HepG2 (cell line): ENCODE data around the gene NOXA1. TPM values are rescaled to one million over a fixed set of nuclear protein-coding genes. Genes with fewer than 3 reads are reported as not detected.

Source experiments
- GATA4 ChIP-seq: sonication (generic); IDR thresholded peaks from 2 replicates; pipeline ENCODE4 v1.6.1; 2016; ENCODE audit warnings: antibody characterized with exemption, low read depth, borderline replicate concordance
- GPN1 ChIP-seq: sonication (generic); formaldehyde crosslinking; IDR thresholded peaks from 2 replicates; pipeline ENCODE4 v1.5.1; 2020; ENCODE audit warnings: missing genetic modification reagents, borderline replicate concordance
- HIVEP1 ChIP-seq: sonication (generic); formaldehyde crosslinking; IDR thresholded peaks from 2 replicates; pipeline ENCODE4 v1.4.0; 2020; ENCODE audit warnings: mild to moderate bottlenecking, missing genetic modification reagents
- HMGA1 ChIP-seq: sonication (generic); formaldehyde crosslinking; conservative IDR thresholded peaks from 2 replicates; pipeline ENCODE4 v1.4.0; 2020; ENCODE audit warnings: missing genetic modification reagents
- HNF4G ChIP-seq, 2 experiments: sonication (generic) in 1 of 2; formaldehyde crosslinking in 1 of 2; IDR thresholded peaks; 2 replicates each; pipeline versions ENCODE4 v1.4.0 to v1.6.1; 2011 to 2020; ENCODE audit warnings: borderline replicate concordance in 2 of 2, low read depth in 2 of 2, mild to moderate bottlenecking in 2 of 2, low read length in 1 of 2, missing genetic modification reagents in 1 of 2, moderate library complexity in 1 of 2
- KDM2A ChIP-seq: sonication (generic); formaldehyde crosslinking; IDR thresholded peaks from 2 replicates; pipeline ENCODE4 v1.4.0; 2020; ENCODE audit warnings: low read depth, missing genetic modification reagents, borderline replicate concordance
- MTF2 ChIP-seq: sonication (generic); formaldehyde crosslinking; IDR thresholded peaks from 2 replicates; pipeline ENCODE4 v1.5.0; 2020; ENCODE audit warnings: missing genetic modification reagents, borderline replicate concordance
- NCOA1 ChIP-seq: sonication (generic); formaldehyde crosslinking; IDR thresholded peaks from 2 replicates; pipeline ENCODE4 v1.9.0; 2021; ENCODE audit warnings: missing genetic modification reagents
- NFE2L1 ChIP-seq: sonication (generic); formaldehyde crosslinking; IDR thresholded peaks from 2 replicates; pipeline ENCODE4 v1.4.0; 2020; ENCODE audit warnings: missing genetic modification reagents, mild to moderate bottlenecking, borderline replicate concordance
- PHF20 ChIP-seq: sonication (generic); formaldehyde crosslinking; IDR thresholded peaks from 2 replicates; pipeline ENCODE4 v1.5.0; 2020; ENCODE audit warnings: mild to moderate bottlenecking, missing genetic modification reagents
- PRDM10 ChIP-seq: sonication (generic); formaldehyde crosslinking; IDR thresholded peaks from 2 replicates; pipeline ENCODE4 v1.4.0; 2020; ENCODE audit warnings: low read depth, missing genetic modification reagents
- RFX3 ChIP-seq: IDR thresholded peaks from 2 replicates; pipeline ENCODE4 v1.6.1; 2016; ENCODE audit warnings: missing biosample characterization, missing genetic modification reagents
- ZNF350 ChIP-seq: sonication (generic); formaldehyde crosslinking; IDR thresholded peaks from 2 replicates; pipeline ENCODE4 v1.4.0; 2020; ENCODE audit warnings: mild to moderate bottlenecking, low read depth, missing genetic modification reagents, borderline replicate concordance
- ZNF44 ChIP-seq: sonication (generic); formaldehyde crosslinking; IDR thresholded peaks from 2 replicates; pipeline ENCODE4 v1.5.1; 2020; ENCODE audit warnings: mild to moderate bottlenecking, missing genetic modification reagents
- ZNF557 ChIP-seq: sonication (generic); formaldehyde crosslinking; IDR thresholded peaks from 2 replicates; pipeline ENCODE4 v1.4.0; 2020; ENCODE audit warnings: missing genetic modification reagents
- polyA plus RNA-seq, 8 experiments: library from polyadenylated mRNA; depleted of rRNA in 3 of 8; stranded (reverse) in 7 of 8; unstranded in 1 of 8; fragments of >200 nt; fragmentation: Illumina TruSeq in 4 of 8; extraction: Trizol in 4 of 8; gene quantifications; 2 replicates each; pipeline versions ENCODE4 v1.2.1 to v1.2.3, GENCODE V29; 2011 to 2016; ENCODE audit warnings: low read depth in 4 of 8, missing spikeins in 1 of 8, mixed read lengths in 1 of 8; ENCODE audit not compliant: insufficient read depth in 1 of 8
- total RNA-seq, 5 experiments: library from RNA; depleted of rRNA; stranded (reverse); fragments of >200 nt; fragmentation: Illumina TruSeq; extraction: Trizol; gene quantifications; 2 replicates each; pipeline ENCODE4 v1.2.3, GENCODE V29; 2016; ENCODE audit warnings: low read depth in 1 of 5
- TF ChIP-seq, protein P1 (sequence below): IDR thresholded peaks from 2 replicates; pipeline ENCODE4 v1.6.1; 2018; ENCODE audit warnings: missing genetic modification reagents
- TF ChIP-seq, protein P2 (sequence below): sonication (generic); formaldehyde crosslinking; IDR thresholded peaks from 2 replicates; pipeline ENCODE4 v1.8.0; 2022; ENCODE audit warnings: low read depth, missing genetic modification reagents
- TF ChIP-seq, protein P3 (sequence below): sonication (generic); formaldehyde crosslinking; IDR thresholded peaks from 2 replicates; pipeline ENCODE4 v1.4.0; 2020; ENCODE audit warnings: mild to moderate bottlenecking, missing genetic modification reagents

The NOXA1 gene
- total and polyA plus RNA-seq, 2 of the 13 experiments (the other 11 are each of a cell fraction or from before 2014, with no cell fraction given) = 0.78 to 1.2 TPM

DNA sequence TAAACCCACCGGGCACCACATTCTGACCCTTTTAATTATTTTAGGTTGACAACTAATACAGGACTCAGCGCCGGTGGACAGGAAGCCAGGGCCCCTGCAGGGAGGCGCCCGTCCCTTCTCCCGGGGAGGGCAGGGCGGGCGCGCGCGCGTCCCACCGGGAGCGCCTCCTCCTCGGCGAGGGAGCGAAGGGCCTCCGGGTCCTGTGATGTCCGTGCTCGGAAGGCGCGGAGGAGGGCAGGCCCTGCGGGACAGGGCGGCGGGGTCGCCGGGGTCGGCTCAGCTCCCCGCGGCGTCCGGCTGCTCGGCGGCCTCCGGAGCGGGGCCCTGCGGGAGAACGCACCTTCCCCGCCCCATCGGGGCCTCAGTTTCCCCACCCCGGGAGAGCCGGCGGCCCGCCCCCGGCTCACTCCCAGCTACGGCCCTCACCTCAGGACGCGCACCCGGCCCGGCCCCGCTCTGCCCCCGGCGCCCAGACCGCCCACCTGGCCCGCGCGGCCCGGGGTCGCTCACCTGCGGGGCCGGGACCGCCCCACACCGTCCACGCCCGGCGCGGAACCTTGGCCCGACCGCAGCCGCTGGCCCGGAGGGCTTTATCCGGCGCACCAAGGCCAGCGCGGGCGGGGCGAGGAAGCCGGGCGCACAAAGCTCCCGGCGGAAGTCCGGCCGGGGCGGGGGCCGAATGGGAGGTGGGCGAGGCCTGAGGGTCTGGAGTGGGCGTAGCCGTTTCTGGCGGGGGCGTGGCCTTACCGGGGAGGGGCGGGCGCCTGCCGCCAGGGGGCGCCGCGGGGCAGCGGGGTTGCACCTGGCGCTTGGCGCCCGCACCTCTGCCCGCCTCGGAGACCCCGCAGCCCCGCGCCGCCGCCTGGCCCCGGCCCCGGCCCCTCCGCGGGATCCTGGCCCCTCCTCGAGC lies at the start of gene NOXA1, which contains the start of gene EXD3 (continued):
- TF ChIP-seq, protein P1, sequence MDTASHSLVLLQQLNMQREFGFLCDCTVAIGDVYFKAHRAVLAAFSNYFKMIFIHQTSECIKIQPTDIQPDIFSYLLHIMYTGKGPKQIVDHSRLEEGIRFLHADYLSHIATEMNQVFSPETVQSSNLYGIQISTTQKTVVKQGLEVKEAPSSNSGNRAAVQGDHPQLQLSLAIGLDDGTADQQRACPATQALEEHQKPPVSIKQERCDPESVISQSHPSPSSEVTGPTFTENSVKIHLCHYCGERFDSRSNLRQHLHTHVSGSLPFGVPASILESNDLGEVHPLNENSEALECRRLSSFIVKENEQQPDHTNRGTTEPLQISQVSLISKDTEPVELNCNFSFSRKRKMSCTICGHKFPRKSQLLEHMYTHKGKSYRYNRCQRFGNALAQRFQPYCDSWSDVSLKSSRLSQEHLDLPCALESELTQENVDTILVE (CRISPR knock-in tag) = peak; percentile 96
- TF ChIP-seq HIVEP1 (CRISPR knock-in tag) = no peak
- no peak for TF ChIP-seq RFX3 (CRISPR knock-in tag)
- TF ChIP-seq PRDM10 (CRISPR knock-in tag) = 0 out of 2 replicates have a peak, but pooled peaks have one; percentile 42
- TF ChIP-seq ZNF44 (CRISPR knock-in tag) = no peak
- TF ChIP-seq MTF2 (CRISPR knock-in tag) = peak; percentile 84; the same call in 1 of the 2 replicates
- TF ChIP-seq NFE2L1 (CRISPR knock-in tag) = no peak
- TF ChIP-seq PHF20 = peak; percentile 94
- TF ChIP-seq, protein P2, sequence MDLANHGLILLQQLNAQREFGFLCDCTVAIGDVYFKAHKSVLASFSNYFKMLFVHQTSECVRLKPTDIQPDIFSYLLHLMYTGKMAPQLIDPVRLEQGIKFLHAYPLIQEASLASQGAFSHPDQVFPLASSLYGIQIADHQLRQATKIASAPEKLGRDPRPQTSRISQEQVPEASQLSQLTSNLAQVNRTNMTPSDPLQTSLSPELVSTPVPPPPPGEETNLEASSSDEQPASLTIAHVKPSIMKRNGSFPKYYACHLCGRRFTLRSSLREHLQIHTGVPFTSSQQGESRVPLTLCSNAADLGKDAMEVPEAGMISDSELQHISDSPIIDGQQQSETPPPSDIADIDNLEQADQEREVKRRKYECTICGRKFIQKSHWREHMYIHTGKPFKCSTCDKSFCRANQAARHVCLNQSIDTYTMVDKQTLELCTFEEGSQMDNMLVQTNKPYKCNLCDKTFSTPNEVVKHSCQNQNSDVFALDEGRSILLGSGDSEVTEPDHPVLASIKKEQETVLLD = peak; percentile 98
- TF ChIP-seq KDM2A (CRISPR knock-in tag) = peak; percentile 92
- TF ChIP-seq, protein P3, sequence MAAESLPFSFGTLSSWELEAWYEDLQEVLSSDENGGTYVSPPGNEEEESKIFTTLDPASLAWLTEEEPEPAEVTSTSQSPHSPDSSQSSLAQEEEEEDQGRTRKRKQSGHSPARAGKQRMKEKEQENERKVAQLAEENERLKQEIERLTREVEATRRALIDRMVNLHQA (CRISPR knock-in tag) = no peak
- TF ChIP-seq GATA4 = no peak
- TF ChIP-seq NCOA1 = no peak
- no peak for TF ChIP-seq ZNF350 (CRISPR knock-in tag)
- TF ChIP-seq HMGA1 = no peak
- no peak for TF ChIP-seq GPN1 (CRISPR knock-in tag)
- 0 out of 2 replicates have a peak, but pooled peaks have one; percentile 51 for TF ChIP-seq HNF4G (IDR thresholded peaks at IDR 0.05; ENCODE audit: borderline replicate concordance, low read depth, low read length)
- TF ChIP-seq HNF4G (CRISPR knock-in tag; IDR thresholded peaks at IDR 0.05; ENCODE audit: borderline replicate concordance, low read depth) = peak; percentile 57; the same call in 1 of the 2 replicates
- no peak for TF ChIP-seq ZNF557 (CRISPR knock-in tag)
